ENCODE results near the gene PDE6H.

The PDE6H gene

DNA sequence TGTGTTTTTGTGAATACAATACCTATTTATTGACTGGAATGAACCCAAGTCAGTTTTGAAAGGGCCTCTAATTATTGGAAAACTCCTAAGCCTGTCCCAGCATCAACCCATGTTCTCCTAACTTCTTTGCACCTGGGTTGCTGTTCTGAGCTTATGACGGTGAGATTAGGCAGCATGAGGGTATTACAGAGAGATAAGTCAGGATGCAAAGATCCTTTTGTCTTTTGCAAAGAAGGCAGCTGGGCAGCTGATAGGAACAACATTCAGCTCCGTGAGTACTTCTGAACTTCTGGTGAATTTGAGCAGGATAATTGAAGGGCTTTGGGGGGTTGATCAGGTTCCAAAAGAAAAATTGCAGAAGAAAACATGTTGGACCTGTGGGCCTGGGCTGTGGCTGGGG is at the start of gene PDE6H:
PDE6H (plus strand) TSS at position 227 of the 400 bp plus-strand sequence. CDS start 4,971 bp downstream, outside the sequence.
- intact Hi-C loops (cut with DNase I): no loop called here
- DNase-seq: no peak

DNA sequence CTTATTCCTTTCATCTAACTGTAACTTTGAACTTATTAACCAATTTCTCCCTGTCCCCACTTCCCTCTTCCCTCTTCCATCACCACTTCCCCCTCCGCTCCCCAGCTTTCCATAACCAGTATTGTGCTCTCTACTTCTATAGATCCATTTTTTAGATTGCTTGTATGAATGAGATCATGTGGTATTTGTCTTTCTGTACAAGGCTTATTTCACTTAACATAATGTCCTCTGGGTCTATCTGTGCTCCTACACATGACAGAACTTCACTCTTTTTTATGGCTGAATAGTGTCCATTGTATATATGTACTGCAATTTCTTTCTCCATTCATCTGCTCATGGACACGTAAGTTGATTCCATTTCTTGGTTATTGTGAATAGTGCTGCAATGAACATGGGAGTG is 48.9 kb upstream of the PDE6H start:
- intact Hi-C loops (cut with DNase I): no loop called here
- DNase-seq: no peak

DNA sequence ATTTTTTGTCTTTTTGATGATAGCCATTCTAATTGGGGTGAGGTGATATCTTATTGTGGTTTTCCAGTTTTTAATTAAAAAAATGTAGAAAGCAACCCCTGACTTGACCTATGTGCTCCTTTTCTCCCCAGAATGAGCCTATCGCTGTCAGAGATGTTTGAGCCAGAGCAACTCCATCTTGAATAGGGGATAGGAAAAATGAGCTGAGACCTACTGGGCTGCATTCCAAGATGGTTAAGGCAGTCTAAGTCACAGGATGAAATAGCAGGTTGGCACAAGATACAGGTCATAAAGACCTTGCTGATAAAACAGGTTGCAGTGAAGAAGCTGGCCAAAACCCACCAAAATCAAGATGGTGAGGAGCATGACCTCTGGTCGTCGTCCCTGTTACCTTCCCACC is 48.3 kb upstream of the PDE6H start:
- intact Hi-C loops (cut with DNase I): no loop called here
- DNase-seq: no peak

DNA sequence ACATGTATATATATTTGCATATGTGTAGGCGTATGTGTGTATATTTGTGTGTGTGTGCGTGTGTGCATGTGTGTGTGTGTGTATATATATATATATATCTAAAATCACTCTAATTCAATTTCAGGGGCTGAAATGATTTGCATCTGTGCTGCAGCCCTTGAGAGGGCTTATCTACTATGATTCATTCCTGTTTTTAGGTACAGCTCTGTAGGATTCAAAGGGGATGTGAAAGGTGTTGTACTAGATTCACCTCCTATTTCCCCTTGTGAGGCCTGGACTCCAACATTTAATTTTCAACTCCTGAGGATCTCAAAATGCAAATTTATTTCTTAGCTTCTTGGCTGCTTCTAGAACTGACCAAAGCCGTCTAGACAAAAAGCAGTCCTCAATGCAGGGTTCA is 45.6 kb upstream of the PDE6H start:
- DNase-seq: no peak

DNA sequence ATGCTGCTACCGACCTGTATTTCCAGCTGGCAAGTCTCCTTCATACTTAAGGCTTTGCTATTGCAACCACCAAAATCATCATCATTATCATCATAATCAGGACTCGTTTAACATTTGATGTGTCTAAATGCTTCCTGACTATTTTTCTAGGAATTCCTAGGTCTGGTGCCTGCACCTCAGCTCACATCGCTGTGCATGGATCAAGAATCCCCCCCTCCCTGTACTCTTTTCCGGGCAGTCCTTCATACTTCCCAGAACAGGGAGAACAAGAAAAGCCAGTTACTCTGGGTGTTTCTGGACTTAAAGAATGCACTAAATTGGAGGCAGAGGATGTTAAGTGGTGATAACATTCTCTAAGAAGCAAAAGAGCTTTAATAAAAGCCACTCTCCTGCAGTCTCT is 43.9 kb upstream of the PDE6H start:
- DNase-seq: no peak
- intact Hi-C loops (cut with DNase I): no loop called here

More for the DNA sequence above, 45.6 kb upstream of the PDE6H start:
- intact Hi-C loops (cut with DNase I): no loop called here

DNA sequence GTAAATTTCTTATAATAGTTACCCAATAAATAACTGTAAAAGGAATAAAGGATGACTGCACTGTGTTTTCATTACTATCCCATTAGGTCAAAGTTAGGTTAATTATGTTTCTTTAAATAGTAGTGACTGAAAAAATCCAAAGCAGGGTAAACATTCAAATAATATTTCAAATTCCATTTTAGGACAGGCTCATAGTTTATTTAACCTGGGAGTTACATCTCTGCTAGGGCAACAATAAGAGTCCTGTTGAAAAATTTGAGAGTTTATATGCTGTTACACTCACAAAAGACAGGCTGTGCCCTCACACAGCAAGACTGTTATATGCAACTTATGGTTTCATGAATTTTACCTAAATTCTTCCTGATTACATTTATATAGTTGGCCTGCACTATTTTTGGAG is 42.5 kb upstream of the PDE6H start:
- intact Hi-C loops (cut with DNase I): no loop called here
- no peak for DNase-seq

DNA sequence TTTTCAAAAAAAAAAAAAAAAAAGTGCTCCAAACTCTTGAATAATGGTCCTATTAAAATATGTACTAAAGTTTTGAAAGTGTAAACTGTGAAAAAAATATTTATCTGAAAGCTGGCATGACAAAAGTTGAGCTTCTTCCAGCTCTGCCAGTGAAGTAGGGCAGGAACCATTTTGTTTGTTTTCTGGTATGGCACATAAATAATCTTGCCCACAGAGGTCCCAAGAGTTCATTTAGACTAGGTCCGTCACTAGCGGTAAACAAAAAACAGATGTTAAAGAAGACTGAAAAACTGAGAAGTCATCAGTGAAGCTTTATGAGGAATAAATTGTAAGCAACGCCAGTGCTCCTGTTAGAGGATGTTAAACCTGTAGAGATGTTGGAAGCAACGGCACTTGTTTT is 41.5 kb upstream of the PDE6H start:
- intact Hi-C loops (cut with DNase I): no loop called here
- DNase-seq: no peak

DNA sequence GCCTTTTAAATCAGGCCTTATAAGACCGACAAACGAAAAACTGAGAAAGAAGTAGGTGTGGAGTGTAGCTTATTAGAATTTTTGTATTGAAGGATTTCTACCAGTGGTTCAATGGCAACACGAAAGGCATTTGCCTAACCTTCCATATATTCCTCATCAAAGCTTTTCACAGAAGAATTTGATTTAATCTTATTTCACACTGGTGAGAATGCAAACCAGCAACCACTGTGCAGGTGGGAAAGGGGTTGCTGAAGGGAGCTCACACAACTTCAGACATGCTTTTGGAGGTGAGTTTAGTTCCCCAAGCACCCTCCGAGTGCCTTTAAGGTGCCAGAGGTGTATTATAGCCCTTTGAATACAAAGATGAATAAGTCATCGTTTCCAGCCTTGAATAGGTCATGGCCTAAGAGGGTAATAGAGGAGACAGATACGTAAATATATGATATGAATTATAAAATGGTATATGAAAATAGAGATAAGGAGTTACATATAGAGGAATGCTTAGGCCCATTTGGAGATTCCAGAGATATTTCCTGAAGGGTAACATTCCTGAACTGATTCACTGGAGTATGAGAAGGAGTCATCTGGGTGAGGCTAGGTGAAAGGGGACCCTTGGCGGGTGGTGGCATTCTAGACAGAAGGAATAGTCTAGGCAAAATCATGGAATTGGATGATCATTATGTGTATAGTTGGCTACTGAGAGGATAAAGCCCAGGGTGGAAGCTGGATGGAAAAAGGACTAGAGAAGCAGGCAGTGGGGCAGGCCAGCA is 40.9 kb upstream of the PDE6H start:
- no peak for DNase-seq
- intact Hi-C loops (cut with DNase I): no loop called here

DNA sequence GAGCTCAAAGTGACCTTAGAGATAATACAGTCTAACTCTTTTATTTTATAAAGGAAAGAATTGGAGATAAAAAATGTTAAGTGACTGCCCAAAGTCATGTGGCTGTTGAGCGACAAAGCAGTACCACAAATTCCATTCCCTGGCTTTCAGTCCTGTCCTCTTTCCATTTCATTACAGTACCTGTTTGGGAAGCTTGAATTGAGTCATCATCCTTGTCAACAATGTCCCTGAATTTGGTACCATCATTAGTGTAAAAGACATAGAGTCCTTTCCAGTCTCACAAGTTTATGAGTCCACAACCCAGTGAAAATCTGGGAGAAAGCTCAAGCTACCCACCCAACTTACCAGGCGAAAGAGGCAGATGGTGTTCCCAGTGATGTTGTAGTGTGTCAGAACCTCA is 38.3 kb upstream of the PDE6H start:
- DNase-seq: no peak
- intact Hi-C loops (cut with DNase I): no loop called here

DNA sequence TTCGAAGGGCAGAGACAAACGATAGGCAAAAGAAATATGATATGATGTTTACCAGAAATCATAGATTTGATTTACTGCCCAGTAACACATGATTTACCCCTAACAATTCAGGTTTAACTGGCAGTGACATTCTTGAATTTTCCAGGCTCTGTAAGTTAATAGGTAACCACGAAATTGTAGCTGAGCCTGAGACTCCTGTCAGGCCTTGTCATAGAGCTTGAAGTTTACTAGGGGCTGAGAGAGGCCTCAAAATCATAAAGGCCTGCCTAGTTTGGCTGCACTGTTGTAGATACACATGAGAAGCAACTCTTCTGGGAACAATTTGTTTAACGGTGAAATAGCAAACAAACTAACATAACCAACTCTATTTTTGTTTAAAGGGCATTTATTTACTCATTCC is 37.8 kb upstream of the PDE6H start:
- intact Hi-C loops (cut with DNase I): no loop called here
- no peak for DNase-seq

DNA sequence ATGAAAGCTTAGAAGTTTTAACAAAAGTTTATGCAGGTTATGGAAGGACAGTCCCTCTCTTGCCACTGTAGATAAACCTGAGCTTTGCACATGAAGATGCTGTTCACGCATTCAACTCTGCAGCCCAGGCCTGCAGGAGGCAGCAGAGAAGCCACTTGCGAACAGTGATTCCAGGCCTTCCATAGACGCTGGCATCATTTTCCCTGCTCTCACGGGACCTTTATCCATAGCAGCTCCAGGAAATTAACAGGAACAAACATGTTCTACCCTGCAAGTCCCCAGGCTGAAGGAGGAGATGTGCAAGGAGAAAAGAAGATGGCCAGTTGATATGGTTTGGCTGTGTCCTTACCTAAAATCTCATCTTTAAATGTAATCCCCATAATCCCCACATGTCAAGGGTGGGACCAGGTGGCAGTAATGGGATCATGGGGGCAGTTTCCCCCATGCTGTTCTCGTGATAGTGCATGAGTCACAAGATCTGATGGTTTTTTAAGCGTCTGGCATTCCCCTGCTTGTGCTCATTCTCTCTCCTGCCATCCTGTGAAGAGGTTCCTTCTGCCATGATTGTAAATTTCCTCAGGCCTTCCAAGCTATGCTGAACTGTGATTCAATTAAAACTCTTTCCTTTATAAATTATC is 36.5 kb upstream of the PDE6H start:
- intact Hi-C loops (cut with DNase I): no loop called here
- no peak for DNase-seq

DNA sequence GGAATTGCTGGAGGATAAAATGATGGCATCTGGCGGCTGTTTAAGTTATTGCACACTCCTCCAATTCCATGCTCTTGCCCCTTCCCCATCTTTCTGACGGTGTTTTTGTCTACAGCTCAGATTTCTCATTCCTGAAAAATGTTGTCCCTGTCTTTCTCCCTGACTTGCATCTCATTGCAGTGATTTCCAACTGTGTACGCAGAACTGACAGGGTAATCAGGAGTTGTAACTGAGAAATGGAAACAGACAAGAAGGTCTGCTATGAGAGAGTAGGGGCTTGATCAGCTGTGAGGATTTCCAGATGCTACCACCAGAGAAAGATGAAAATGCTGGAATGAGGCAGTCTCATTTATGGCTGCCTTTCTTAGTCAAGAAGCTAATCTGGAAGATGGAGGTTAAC is 35.8 kb upstream of the PDE6H start:
- DNase-seq: no peak

DNA sequence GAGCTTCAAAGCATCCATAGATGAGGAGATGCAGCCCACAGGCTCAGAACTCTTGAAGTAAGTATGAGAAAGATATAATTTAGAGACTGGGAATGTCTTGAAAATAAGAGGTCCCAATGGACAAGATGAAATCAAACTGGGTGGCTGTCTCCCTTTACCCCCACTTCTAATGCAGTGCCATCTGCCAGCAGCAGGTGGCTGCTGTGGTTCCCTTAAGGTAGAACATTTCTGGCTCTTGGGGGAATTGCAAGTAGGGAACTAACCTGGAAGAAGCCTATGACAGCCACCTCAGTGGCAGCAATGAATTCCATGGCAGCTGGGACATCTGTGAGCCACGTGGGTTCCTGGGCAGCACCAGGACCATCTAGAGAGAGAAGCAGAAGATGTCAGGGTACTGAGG is 35.2 kb upstream of the PDE6H start:
- no peak for DNase-seq
- intact Hi-C loops (cut with DNase I): no loop called here

More for the DNA sequence above, 35.8 kb upstream of the PDE6H start:
- intact Hi-C loops (cut with DNase I): no loop called here

DNA sequence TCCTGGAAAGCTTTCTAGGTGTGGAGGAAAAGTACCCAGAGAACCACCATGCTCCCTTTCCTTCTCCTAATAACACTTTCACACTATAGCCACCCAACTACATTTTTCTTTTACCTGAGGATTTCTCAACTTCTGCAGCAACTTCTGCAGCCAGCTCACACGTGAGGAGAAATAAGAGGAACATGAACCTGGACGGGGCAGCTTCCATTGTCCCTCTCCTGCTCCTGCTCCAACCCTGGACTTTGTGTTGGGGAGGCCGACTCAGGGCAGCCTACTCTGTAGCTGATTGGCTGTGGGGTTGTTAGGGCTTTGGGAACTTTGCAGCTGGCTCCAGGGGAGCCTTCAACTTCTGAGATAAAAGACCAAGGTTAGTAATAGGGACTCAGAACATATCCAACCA is 34.5 kb upstream of the PDE6H start, which contains the start of gene ERP27:
ERP27 (minus strand) TSS at position 237 of the 400 bp plus-strand sequence; CDS start at position 208, 29 bp downstream.
- intact Hi-C loops (cut with DNase I): no loop called here
- no peak for DNase-seq

DNA sequence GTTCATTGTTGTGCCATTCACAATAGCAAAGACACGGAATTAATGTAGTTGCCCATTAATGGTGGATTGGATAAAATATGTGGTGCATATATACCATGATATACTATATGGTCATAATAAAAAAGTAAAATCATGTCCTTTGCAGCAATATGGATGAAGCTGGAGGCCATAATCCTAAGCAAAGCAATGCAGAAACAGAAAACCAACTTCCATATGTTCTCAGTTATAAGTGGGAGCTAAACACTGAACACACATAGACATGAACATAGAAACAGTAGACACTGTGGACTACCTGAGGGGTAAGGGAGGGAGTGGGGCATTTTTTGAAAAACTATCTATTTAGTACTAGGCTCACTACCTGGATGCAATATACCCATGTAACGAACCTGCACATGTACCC is 31.5 kb upstream of the PDE6H start:
- no peak for DNase-seq
- intact Hi-C loops (cut with DNase I): no loop called here

DNA sequence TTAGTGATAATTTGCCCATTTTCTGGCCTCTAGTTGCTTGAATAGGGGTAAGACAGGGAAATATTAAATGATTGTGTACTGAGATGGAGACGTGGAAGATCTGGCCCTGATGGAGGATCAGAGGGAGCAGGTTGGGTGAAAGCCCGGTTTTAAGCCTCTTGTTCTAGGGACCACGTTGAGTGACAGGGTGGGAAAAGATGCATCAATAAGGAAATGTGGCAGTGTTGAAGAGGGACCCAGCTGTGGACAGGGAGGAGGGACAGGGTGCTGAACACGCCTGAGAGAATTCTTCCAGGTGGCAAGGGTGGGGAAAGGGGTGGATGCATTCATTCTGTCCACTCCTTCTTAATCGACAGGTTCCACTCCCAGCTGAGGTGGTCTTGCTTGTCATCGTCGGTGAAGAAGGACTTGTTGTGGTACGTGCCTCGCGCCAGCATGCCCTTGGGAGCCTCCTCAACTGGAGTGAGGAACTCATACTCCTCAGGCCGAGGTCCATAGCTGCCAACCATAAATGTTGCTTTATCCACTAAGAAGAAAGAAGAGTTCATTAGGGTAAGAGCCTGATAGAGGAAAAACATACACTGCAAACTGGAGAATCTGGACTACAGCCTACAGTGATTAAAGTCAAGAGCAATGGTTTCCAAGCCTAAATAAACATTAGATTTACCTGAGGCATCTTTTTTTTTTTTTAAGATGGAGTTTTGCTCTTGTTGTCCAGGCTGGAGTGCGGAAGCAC is 30.5 kb upstream of the PDE6H start:
- intact Hi-C loops (cut with DNase I): no loop called here
- DNase-seq: no peak

DNA sequence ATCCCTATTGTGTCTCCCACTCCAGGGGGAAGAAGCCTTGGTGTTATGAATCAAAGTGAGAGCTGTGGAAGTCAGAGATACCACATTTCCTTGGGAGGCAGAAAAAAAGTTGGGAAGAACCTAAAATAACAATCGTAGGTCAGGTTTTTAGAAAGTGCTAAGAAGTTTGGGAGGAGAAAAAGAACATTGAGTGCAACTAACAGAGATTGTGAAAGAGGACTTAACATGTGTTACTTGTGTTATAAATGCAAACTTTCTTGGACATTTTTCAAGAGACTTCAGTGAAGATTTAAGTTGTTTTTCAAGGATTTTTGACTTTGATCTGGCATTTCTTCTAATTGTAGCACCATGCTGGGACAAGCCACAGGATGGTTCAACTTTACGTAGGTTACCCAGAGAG is 26.7 kb upstream of the PDE6H start:
- no peak for DNase-seq
- intact Hi-C loops (cut with DNase I): no loop called here

DNA sequence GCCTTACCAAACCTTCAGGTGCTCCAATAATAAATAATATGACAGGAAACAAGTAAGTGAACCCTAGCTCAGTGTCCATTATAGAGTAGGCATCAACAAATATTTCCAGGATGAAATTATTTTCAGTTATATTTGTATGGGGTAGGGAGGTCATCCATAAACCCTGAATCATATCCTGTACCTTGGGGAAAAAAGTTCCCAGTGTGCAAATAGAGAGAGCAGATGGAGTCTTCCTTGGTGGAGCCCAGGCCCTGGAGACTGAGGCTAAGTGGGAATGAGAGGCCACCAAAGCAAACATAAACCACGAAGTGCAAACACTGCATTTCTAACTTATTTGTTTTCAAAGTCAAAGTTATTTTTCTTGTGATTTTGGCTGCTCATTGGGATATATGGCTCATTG is 26.0 kb upstream of the PDE6H start:
- no peak for DNase-seq
- intact Hi-C loops (cut with DNase I): no loop called here

DNA sequence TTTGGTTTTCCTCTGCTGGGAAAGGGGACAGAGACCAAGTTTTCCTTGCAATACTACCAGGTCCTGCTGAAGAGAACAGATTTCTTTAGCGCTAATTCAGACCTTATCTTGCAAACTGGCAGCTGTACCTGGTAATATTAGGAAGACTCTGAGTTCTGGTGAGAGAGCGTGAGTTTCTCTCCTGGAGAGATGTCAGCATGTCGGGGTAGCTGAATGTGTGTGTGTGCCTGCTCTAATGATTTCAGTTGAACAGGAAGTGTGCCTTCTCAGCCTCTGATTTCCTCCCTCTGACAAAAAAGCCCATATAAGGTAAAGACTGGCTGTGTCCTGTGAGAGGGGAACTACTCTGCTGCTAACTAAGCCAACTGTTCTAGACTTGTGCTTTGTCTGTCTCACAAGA is 24.2 kb upstream of the PDE6H start:
- peak in 12 of 42 donors; percentile 12 to 47 (median 22) for DNase-seq
- intact Hi-C loops (cut with DNase I): no loop called here

DNA sequence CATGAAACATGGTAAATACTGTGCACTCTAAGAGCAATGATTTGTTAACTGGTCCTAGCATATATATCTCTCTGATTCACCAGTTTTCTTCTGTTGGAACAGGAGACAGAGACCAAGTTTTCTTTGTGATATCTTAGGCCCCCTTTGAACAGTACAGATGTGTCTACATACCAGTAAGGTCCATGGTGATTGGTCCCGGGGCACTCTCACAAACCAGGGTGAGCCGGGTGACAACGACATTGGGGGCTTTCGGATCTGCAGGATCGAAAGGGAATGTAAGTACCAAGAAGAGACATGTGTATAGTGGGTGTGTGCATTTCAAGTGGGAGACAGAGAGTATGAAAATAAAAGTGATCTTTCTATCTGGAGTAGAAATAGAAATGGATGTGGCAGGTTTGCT is 23.2 kb upstream of the PDE6H start:
- intact Hi-C loops (cut with DNase I): no loop called here
- DNase-seq: no peak
